Measurements from ENCODE around the gene CKS1B. TPM values are rescaled to one million over a fixed set of nuclear protein-coding genes. Genes with fewer than 3 reads are reported as not detected.
"Not testable (repeated sequence)": the region's sequence is repeated elsewhere in the genome, so short reads cannot be mapped to it uniquely, and the experiment has no call there.

The CKS1B gene
- total RNA-seq, 1 experiment from 2014 or later = 258 TPM

GRCh38 chr1:154983776-154984466 is 9.4 kb downstream of the CKS1B start (continued):
- TF ChIP-seq ZNF121 (CRISPR knock-in tag; IDR thresholded peaks at IDR 0.05) (no peak), GTF2I (CRISPR knock-in tag; conservative IDR thresholded peaks at IDR 0.05) (no peak), PRRX2 (CRISPR knock-in tag; IDR thresholded peaks at IDR 0.05) (no peak), FOXJ3 (CRISPR knock-in tag; IDR thresholded peaks at IDR 0.05; ENCODE audit: borderline replicate concordance) (no peak), PRDM15 (CRISPR knock-in tag; IDR thresholded peaks at IDR 0.05) (no peak), ZNF219 (CRISPR knock-in tag; IDR thresholded peaks at IDR 0.05; ENCODE audit: borderline replicate concordance) (no peak), TCF7 (CRISPR knock-in tag; IDR thresholded peaks at IDR 0.05; ENCODE audit: low read depth) (no peak)

GRCh38 chr1:154986736-154987135 is 12.3 kb downstream of the CKS1B start:
- not testable (repeated sequence) for H3K27ac Mint-ChIP-seq; DNase-seq (ENCODE audit: low spot score); H3K4me3 Mint-ChIP-seq; H3K9me3 Mint-ChIP-seq; ATAC-seq; H3K27me3 Mint-ChIP-seq (ENCODE audit: low read depth); H3K4me1 Mint-ChIP-seq
- CTCF ChIA-PET = interaction anchor here (2.6 kb wide), 1 partner anchor 13 kb away, joined by 12 read pairs; no protein-coding TSS in a partner anchor
- POLR2A ChIA-PET = interaction anchor here (0.7 to 1.2 kb wide), 2 partner anchors 14 to 16 kb away, joined by 3 to 7 read pairs; partner anchors contain the start of gene SHC1
- H3K36me3 Mint-ChIP-seq = peaks cover 26% of the 10 kb centered on the region

GRCh38 chr1:154987326-154987725 is 12.8 kb downstream of the CKS1B start:
- H3K4me1 Mint-ChIP-seq = peaks cover 7% of the 10 kb centered on the region
- no peaks in the 10 kb centered on the region for H3K27me3 Mint-ChIP-seq (ENCODE audit: low read depth)
- DNase-seq (ENCODE audit: low spot score) (no peak), ATAC-seq (no peak)
- H3K9me3 Mint-ChIP-seq = no peaks in the 10 kb centered on the region
- no peak for TF ChIP-seq NFE2L1 (CRISPR knock-in tag; IDR thresholded peaks at IDR 0.05)
- TF ChIP-seq TP53 (CRISPR knock-in tag; IDR thresholded peaks at IDR 0.05) = no peak
- no peak for TF ChIP-seq ATF2 (CRISPR knock-in tag; IDR thresholded peaks at IDR 0.05; ENCODE audit: borderline replicate concordance, low read depth)
- TF ChIP-seq RORB (CRISPR knock-in tag; IDR thresholded peaks at IDR 0.05) = no peak
- no peak for TF ChIP-seq ARID4B (CRISPR knock-in tag; IDR thresholded peaks at IDR 0.05; ENCODE audit: borderline replicate concordance)
- 0 out of 2 replicates have a peak, but pooled peaks have one; percentile 32 for TF ChIP-seq GABPB1 (CRISPR knock-in tag; IDR thresholded peaks at IDR 0.05)
- no peak for TF ChIP-seq ZSCAN18 (CRISPR knock-in tag; IDR thresholded peaks at IDR 0.05)
- no peak overlapping the region for H3K27ac Mint-ChIP-seq
- ChIA-PET POLR2A (interaction anchor here (0.7 to 1.3 kb wide), 2 partner anchors 14 to 16 kb away, joined by 3 to 4 read pairs; partner anchors contain the start of gene SHC1), CTCF (interaction anchor here (2.6 kb wide), 1 partner anchor 12 kb away, joined by 12 read pairs; no protein-coding TSS in a partner anchor)
- H3K36me3 Mint-ChIP-seq = peaks cover 26% of the 10 kb centered on the region
- H3K4me3 Mint-ChIP-seq = no peak overlapping the region
